Spleen (tissue), 7 donors: ENCODE data around the gene EHBP1L1.

Experiments
- CTCF ChIP-seq, 11 experiments: fragments of 200-600 bp in 7 of 11; fragments of 450-650 bp in 4 of 11; sonication (generic) in 4 of 11; IDR thresholded peaks in 8 of 11; conservative IDR thresholded peaks in 3 of 11; 1 replicate in 7 of 11; 2 replicates in 4 of 11; pipeline versions ENCODE4 v1.4.0 to v1.8.0; 2016 to 2021; ENCODE audit warnings: antibody characterized with exemption in 11 of 11, inconsistent platforms in 4 of 11, mild to moderate bottlenecking in 1 of 11
- POLR2A ChIP-seq, 3 donors: fragments of 450-650 bp; IDR thresholded peaks; one replicate each; pipeline ENCODE4 v1.5.1; 2017; ENCODE audit warnings: antibody characterized with exemption in 3 of 3, mild to moderate bottlenecking in 1 of 3
- donor health status: DM: no; HTN: no; CAD: no; lungs with moderate emphysema.
- donor health status: DM: no; HTN: no; CAD: no.
- donor health status: DM: no; HTN: no; CAD: no.

DNA sequence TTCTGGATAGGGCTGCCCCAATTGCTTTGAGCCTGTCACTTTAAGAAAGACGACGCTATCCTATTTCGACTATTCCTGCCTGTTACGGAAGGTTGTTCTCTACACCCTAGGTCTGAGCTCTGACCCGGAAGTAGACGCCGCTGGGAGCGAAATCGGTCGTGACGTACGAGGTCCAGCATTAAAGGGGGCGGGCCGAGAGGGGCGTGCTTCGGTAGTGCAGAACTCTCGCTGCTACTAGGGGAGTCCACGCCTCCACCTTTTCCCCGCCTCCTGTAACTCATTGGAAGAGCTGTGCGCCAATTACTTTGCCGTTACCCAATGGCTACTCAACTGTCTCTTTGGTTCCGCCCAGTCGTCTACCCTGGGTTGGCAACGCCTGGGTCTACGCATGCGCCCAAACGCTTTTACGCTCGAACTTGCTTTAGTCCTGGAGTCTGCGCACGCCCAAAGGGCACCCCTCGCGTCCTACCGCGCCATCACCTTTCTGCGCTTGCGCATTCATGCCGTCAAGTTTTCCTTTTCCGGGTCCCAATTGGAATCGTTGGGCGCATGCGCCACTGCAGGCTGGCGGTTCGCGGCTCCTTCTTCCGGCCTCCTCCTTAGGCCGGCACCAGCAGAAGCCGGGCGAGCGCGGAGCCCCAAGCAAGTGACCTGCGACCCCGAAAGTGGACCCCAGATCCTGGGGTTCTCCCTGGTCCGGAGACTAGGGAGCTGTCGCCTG, 39.5 kb downstream of the EHBP1L1 start, which contains the start of gene PCNX3:
- TF ChIP-seq POLR2A (IDR thresholded peaks at IDR 0.05) (peak in 1 of 3 donors; percentile 44), CTCF (IDR thresholded peaks at IDR 0.05 in 8 of 11, conservative IDR thresholded peaks at IDR 0.05 in 3 of 11) (peak in 4 of 11 experiments; percentile 15 to 36 (median 33))
